Coronary artery (tissue), 2 donors: ENCODE measurements around the gene OR6B2.

Experiments
- DNase-seq: peaks from one replicate; pipeline ENCODE4 v3.0.0-alpha.2; 2017; ENCODE audit warnings: low spot score
- H3K27ac ChIP-seq, 2 donors: fragments of 200-600 bp; sonication (generic); one replicate each; pipeline ENCODE4 v1.5.1; 2016 to 2019
- H3K4me3 ChIP-seq: fragments of 200-600 bp; sonication (generic); 2 replicates; pipeline ENCODE4 v1.5.1; 2016; ENCODE audit warnings: mild to moderate bottlenecking, moderate library complexity
- TF ChIP-seq, protein P1 (sequence below): fragments of 200-600 bp; sonication (generic); IDR thresholded peaks from one replicate; pipeline ENCODE4 v1.5.1; 2019; ENCODE audit warnings: antibody characterized with exemption

The OR6B2 gene

DNA sequence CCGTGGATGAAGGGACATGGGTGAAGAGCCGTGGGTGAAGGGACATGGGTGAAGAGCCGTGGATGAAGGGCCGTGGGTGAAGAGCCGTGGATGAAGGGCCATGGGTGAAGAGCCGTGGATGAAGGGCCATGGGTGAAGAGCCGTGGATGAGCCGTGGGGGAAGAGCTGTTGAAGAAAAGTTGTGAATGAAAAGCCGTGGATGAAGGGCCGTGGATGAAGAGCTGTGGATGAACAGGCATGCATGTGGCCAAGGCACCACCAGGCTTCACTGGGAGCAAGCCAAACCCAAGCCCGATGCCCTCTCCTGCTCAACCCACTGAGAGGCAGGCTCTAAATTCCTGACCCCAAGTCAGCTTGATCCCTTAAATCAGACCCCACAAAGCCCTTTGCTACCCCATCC lies 12.5 kb upstream of the OR6B2 start:
- H3K4me3 ChIP-seq, result no peak overlapping the region
- H3K27ac ChIP-seq, result no peak overlapping the region
- no peak for DNase-seq
- TF ChIP-seq, protein P1, sequence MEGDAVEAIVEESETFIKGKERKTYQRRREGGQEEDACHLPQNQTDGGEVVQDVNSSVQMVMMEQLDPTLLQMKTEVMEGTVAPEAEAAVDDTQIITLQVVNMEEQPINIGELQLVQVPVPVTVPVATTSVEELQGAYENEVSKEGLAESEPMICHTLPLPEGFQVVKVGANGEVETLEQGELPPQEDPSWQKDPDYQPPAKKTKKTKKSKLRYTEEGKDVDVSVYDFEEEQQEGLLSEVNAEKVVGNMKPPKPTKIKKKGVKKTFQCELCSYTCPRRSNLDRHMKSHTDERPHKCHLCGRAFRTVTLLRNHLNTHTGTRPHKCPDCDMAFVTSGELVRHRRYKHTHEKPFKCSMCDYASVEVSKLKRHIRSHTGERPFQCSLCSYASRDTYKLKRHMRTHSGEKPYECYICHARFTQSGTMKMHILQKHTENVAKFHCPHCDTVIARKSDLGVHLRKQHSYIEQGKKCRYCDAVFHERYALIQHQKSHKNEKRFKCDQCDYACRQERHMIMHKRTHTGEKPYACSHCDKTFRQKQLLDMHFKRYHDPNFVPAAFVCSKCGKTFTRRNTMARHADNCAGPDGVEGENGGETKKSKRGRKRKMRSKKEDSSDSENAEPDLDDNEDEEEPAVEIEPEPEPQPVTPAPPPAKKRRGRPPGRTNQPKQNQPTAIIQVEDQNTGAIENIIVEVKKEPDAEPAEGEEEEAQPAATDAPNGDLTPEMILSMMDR, result no peak

DNA sequence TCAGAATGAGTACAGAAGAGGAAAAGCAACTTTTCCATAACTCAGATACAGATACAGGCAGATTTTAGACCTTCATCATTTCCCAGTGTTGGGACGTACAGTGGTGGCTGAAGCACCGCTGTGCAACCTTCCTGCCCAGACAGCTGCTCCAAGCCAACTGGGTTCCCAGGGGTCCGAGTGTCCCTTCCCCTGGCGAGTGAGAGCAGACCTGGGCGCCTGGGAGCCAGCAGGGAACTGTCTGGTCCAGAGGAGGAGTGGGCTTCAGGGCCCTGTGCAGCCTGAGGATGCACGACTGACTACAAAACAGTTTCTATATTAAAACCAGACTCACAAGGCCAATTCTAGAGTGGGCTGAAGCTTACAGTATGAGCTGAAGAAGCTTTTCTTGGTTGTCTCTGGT lies 11.1 kb upstream of the OR6B2 start:
- TF ChIP-seq, protein P1, result no peak
- no peak for DNase-seq
- H3K4me3 ChIP-seq, result no peak overlapping the region
- H3K27ac ChIP-seq, result no peak overlapping the region

DNA sequence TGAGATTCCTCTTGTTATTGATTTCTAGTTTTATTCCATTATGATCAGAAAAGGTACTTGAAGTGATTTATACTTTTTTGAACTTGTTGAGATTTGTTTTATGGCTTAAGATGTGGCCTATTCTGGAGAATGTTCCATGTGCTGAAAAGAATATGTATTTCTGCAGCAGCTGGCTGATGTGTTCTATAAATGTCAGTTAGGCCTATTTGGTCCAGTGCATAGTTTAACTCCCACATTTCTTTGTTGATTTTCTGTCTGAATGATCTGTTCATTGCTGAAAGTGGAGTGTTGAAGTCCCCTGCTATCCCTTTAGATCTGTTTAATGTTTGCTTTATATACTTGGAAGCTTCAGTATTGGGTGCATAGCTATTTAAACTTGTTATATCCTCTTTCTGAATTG lies 7.1 kb upstream of the OR6B2 start:
- TF ChIP-seq, protein P1, result no peak
- H3K27ac ChIP-seq, result no peak overlapping the region
- H3K4me3 ChIP-seq, result no peak overlapping the region
- DNase-seq, result no peak

GRCh38 chr2:240033330-240033678 lies 3.1 kb upstream of the OR6B2 start:
- TF ChIP-seq, protein P1, result no peak

GRCh38 chr2:240032406-240033329 lies 2.4 kb upstream of the OR6B2 start:
- no peak overlapping the region for H3K27ac ChIP-seq
- TF ChIP-seq, protein P1, result no peak
- H3K4me3 ChIP-seq, result no peak overlapping the region
- DNase-seq, result no peak

More at GRCh38 chr2:240033330-240033678, 3.1 kb upstream of the OR6B2 start:
- no peak for DNase-seq
- Histone ChIP-seq H3K27ac (no peak overlapping the region), H3K4me3 (no peak overlapping the region)

- Histone ChIP-seq H3K27ac (peak overlapping the region; percentile 93 to 99), H3K4me3 (peak overlapping the region; percentile 100)
- DNase-seq, result no peak
- TF ChIP-seq, protein P1, result no peak
Measured at GRCh38 chr2:240024766-240025165, 5.5 kb downstream of the OR6B2 start.

GRCh38 chr2:240023792-240024191 lies 6.4 kb downstream of the OR6B2 start:
- Histone ChIP-seq H3K4me3 (peak overlapping the region; percentile 100), H3K27ac (no peak overlapping the region)
- no peak for DNase-seq
- TF ChIP-seq, protein P1, result no peak
